ENCODE results near the gene CELF2.

The CELF2 gene

DNA sequence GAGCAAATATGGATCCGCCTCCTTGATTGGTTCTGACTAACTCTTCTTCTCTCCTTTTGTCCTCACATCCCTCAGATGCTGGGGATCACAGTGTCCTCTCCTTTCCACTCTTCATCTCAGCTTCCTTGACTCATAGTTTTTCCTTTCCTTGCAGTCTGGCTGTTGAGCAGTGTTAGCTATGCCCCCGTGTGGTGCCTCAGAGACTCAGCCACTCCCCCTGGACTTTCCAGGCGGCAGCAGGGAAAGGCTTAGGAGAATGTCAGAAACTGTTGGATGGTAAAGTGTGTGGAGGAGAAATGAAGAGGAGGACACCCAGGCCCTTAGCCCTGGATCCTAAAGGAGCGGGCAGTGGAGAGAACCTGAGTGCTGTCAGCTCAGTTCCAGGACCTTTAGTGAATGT, 267.5 kb downstream of the CELF2 start:
- DNase-seq = no peak

DNA sequence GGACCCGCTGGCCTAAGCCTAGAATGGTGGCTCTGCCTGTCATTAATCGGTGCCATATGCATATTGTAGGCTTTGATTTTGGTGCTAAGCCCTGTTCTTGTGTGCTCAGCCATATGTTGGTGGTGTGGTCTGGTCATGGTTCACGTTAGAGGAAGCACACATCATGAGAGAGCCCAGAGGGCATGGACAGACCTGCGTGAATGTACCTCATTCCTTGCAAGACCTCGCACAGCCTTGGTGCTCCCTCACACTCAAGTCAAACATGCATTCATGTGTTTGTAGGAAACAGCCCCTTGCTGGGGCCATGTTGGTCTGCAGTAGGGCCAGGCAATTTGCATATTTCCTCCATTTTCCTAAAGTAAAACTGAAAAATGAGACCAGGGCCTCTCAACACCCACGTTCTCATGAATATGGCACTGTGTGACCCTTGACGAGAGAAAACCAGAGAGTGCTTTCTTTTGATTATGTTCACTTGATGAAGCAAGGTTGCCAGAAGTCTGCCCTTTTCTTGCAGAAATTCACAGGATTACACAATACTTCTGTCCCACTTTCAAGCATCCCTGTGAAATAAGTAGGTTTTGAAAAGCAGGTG, 268.7 kb downstream of the CELF2 start:
- DNase-seq = no peak

DNA sequence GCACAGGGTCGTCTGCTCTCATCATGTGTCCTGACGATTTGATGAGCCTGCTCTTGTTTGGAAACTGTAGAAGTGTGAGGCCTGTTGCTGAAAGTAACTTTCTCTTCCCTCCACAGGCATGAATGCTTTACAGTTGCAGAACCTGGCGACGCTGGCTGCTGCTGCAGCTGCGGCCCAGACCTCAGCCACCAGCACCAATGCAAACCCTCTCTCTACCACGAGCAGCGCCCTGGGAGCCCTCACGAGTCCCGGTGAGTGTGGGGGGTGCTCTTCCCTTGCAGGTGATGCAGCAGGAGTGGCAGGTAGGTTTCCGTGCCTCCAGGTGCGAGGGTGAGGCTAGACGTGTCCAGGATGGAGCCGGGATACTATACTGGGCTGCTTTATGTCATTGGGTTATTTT, 270.6 kb downstream of the CELF2 start:
- no peak for DNase-seq

DNA sequence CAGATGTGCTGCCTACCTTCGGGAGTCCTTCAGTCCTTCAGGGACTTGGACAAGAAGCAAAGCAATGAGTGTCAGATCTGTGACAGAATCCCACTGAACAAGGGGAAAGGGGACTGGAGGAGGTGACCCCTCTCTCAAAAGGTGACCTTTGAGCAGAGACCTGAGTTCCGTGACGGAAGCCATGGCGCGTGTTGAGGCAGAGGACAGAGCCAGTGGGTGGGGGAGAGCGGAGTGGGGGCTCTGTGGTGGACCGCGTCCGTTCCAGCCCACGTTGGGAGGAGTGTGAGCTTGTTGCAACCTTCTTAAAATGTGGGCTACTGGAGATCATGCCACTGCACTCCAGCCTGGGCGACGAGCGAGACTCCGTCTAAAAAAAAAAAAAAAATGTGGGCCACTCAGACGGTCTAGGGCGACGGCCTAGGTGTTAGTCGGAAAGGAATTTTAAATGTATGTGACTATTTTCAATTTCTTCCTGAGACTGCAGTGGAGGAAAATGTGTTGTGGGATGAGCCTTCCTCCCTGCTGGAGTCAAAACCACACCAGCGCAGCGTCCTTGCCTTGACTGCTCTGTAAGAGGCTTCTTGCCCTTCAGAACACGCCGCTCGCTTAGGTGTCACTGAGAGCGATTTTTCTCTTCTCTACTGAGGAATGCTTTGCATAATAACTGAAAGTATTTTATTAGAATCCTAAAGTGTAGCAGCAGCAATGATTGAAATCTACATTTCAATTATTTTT, 272.7 kb downstream of the CELF2 start:
- DNase-seq = no peak

DNA sequence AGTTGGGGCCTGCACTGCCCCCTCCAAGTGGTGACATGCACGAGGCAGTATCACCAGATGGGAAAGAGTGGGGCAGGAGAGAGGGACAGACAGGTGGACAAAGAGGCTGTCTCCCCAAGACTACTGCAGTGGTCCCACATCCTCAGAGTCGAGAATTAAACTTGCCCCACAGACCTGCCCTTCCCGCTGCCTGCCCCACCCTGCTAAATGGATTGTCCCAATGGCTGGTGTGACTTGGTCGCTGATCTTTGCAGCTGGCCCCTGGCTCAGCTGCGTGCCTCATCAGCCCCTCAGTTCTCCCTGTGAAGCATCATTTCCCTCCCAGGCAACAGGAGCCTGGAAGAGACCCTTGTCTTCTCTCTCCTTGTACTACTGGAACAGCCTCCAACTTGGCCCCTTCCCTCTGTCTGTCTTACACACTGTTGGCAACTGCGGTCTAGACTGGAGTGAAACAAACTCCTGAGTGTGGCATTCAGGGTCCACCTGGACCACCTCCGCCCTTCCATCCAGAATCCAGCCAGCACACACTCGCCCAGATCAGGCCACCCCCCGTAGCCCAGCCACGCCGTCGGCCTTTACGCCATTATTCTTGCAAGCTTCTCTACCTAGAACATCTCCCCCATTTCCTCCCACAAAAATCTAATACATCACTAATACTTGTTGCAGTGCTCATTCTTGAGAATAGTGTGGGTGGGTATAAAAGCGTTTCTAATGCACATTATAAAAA, 275.1 kb downstream of the CELF2 start:
- no peak for DNase-seq

DNA sequence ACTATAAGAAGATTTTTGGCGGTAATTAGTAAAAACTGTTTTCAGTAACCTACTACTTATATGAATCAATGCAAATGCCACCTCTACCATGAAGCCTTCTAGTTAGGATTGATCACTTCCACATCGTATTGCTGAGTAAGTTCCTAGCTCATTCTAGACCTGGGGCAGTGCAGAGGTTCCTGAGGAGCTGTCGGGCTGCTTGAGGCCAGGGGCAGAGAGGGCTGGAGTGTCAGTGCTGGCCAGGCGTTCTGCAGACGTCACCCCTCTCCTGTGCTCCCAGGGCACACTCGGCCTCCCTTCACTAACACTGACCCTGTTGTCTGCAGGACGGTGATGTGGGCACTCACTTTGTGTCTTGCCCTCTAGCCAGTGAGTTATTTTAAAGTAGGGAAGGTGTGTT, 275.7 kb downstream of the CELF2 start:
- DNase-seq = no peak

DNA sequence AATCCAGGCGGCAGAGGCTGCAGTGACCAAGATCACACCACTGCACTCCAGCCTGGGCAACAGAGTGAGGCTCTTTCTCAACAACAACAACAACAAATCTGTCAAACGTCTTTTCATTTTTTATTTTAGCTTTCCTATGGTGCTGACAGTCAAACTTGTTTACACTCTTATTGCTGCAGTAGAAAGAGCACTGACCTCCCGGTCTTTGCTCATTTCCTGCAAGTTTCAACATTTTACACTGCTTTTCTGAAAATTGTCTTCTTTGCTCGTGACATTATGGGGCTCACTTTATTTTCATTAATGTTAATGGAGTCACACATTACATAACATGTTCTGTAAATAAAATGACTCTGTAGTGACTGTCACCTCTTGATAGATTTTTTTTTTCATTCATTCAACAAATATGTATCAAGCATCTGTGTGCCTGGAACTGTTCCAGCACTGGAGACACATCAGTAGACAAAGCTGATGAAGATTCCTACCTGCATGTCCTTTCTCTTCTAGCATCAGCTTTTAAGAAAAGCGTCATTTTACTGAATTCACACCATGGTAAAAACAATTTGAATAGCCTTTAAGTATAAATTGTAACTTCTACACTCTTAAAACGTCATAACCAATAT, 277.3 kb downstream of the CELF2 start:
- DNase-seq = no peak

DNA sequence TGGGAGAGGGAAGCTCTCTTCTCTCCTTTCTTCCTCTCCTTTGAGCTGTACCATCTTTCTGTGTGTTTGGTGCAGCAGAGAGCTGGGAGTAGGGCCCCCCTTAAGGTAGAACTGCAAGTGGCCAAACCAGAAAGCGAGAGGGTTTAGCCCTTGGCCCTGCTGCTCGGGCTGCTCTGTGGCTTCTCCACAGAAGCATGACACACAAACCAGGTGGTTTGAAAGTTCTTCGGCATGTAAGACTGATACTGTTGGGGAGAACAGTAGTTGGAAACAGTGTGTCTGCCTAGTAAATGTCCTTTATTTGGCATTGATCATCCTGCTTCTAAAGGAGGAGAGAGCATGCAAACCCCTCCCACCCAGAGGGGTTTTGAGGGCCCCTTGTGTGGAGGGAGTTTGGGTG, 277.8 kb downstream of the CELF2 start:
- no peak for DNase-seq

DNA sequence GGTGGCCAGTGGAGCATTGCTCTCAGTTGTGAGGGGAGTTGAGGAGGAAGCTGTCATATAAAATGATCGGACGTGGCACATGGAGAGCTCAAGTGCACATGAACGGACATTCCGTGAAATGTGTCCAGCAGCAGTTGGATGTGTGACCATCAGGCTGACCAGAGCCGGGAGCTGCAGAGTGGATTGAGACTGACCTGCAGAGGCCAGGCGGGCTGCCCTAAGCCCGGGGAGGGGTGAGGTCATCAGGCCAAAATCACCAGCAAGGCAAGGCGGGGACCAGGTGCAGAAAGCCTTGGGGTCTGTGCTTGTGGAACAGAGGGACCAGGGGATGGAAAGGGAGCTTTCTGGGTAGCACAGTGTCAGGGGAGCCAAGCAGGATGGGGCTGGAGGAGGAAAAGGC, 279.5 kb downstream of the CELF2 start:
- DNase-seq = no peak

DNA sequence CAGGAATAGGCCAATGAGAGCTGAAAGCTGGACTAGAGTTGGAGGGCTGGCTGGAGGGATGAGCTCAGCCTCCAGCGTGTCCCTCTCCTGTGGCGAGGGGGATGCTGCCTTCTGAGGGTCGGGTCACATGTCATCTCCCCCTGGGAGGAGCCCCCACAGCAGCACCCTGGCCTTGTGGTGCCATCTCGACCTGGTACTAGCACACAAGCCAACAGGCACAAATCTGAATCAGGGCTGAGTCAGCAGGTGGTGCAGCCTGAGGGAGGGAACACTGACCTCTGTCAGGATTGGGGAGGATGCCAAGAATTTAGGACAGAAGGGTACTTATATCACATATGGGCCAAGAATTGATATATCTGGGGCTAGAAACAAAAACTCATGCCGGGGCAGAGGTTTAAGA, 280.4 kb downstream of the CELF2 start:
- no peak for DNase-seq

DNA sequence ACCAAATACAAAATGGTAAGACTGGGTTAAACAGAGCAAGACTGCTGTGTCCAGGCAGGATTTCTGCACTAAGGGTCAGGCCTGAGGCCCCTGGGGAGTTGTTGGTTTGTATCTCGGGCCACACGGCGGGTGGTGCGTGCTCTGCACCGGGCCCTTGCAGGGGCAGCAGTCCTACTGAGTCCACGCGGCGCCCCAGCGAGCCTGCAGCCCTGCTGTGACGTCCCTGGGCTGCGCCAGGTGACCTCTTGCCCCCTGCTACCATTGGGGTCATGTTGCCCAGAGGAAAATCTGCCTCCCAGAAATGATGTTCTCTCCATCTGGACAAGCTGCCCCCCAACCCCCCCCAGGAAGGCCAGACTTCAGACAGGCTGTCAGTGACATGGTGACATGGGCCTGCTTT, 281.5 kb downstream of the CELF2 start:
- DNase-seq = no peak

DNA sequence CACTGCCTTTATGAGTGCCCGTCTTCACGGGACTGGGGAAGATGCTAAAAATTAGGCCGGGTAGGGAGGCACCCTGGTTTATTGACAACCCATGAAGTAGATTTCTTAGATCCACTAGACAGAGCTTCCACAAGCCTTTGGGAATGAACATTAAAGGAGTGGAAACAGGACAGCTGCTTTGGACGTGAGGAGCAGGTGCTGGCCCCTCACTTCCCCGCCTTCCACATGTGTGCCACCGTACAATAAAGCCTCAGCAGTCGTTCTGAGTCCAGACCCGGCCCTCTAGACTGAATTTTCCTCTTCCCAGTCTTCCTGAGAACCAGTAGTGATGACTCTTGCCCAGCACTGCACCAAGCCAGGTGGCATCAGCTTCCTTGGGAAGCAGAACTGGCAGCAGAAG, 282.4 kb downstream of the CELF2 start:
- no peak for DNase-seq

DNA sequence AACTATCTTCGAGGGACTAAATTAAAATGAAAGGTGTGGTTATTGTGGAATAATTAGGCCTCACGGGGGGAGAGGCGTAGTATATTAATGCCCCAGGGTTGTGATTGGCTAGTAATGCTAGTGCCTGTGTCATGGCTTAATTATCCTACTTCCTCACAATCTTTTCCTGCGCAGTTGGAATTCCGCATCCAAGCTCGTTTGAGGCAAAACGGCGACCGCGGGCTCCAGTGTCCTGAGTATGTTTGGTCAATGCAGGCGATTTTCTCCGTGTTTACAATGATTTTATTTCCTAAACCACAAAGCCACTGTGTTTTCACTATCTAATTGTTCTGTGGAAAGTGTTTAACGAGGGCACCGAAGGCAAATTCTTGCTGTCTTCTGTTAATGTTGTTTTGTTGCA, 282.9 kb downstream of the CELF2 start:
- no peak for DNase-seq

DNA sequence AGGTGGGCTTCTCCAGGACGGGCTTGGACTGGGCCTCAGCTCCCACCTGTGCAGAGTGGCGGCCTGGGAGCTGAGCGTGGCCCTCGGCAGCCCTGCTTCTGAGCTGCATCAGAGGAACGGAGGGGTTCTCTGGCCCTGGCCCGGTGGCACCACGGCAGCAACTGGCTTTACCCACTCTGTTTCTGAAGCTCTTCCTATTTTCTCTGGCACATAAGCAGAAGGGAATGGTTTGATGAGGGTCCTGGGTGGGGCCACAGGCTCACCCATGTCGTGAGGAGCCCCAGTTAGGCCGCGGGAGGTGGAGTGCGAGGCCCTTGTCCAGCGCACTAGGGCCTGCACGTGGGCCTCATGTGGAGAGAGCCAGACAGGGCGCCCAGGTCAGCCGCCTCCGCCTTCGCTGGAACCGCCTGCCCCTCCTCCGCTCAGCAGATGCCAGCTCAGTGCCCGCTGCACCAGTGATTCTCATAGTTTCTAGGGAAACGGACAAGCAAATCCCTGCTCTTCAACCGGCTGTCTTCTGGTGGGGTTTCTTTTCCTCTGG, 284.0 kb downstream of the CELF2 start:
- no peak for DNase-seq

DNA sequence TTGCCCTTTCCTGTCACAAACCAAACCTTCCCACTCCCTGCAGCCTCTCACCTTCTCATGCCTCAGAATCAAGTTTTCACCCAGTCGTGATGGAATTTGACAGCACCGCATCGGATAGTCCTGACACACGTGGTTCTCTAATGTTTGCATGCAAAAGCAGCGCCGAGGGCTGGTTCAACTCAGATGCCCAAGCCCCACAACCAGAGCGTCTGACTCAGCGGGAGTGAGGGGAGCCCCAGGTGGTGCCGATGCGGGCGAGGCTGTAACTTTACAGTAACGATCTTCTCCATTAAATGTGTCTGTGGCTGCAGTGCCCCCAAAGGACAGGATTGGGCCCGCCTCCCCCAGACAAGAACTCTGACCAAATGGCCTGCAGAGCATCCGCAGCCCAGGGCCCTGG, 284.5 kb downstream of the CELF2 start:
- no peak for DNase-seq

DNA sequence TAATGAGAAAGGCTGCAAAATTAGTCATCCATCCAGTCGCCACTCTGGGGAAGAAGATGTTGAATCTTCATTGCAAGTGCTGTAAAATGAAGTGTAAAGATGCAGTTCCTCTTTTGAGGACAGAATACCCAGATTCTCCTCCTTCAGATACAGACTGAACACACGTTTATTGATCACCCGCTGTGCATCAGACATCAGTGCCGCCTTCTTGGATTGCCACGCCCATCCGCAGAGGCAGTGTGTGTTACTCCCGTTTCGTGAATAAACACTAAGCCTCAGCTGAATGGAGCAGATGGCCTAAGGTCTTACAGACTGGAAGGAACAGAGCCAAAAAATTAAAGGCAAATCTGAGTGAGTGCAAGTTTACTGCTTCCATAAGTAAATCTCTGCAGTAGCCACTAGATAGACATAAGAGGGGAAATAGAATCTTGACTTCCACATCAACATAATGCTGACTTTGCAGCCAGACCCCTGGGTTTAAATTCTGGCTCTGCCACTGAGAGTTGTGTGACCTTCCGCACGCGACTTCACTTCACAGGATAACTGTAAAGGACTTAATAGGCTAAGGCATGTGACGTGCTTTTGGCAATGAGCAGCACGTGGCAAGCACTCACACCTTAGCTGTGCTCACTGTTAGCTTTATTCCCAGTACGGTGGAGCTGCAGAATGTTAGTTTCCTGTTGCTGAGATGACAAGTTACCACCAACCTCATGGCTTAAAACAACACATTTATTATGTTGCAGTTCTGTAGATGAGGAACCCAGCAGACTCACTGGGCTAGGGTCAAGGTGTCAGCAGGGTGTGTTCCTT, 285.9 kb downstream of the CELF2 start:
- no peak for DNase-seq

DNA sequence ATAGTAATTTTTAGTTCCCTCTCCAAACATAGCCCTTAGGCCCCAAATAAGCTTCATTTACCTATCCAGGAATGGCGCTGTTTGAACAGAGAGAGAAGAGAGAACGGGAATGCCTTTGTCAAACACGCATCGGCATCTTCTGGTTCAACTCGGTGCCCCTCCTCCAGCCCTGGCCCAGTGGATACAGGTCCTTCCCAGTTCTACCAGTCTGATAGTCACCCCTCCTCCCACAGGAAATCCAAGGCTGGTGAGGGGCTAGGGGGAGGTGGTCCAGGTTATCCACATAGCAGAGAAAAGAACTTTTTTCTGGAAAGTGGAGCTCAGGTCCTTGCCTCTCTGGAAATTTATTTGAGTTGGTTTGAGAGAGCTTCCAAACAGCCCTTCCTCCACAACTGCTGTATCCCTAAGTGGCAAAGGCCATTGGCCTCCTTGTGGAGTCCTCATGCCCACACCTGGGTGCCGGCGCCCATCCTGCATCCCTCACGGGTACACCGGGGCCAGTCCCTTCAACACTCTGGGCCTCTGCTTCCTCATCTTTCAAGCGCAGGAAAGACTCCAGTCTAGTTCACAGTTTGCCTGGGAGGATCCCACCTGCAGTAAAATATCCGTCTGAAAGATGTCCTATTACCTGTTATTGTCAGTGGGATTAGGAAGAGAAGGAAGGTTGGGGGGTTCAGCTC, 287.4 kb downstream of the CELF2 start:
- DNase-seq = no peak

DNA sequence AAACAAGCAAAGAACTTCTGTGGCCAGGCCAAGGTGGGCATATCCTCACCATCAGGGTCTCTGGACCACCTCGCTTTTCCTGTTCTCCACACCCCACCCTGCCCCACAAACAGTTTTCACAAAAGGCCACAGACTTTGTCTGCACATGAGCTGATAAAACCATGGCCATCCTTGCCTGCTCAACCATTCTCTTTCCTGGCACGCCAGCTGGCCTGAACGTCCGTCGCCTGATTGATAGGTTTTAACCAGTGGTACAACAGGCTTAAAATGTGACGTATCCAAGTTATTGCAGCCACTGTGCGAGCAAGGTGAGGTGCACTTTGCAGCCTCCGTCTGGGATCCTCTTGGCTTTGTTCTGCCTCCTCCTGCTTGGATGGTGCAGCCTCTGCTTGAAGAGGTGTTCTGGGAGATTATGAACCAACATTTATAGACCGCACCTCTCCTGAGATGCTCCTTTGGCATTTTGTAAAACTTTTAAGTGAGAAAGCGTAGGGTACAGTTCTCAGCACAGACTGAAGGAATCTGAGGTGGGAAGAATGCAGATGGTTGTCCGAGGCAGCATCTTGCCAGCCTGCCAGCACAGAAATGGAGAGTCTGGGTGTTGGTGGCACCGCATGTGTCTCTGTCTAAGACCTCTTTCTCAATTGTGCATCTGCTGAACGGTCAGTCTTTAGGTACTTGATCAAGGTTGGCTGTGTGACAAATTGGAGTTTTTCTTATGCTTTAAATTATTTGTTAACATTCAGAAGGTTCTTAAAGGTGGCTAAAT, 288.3 kb downstream of the CELF2 start:
- DNase-seq = no peak

DNA sequence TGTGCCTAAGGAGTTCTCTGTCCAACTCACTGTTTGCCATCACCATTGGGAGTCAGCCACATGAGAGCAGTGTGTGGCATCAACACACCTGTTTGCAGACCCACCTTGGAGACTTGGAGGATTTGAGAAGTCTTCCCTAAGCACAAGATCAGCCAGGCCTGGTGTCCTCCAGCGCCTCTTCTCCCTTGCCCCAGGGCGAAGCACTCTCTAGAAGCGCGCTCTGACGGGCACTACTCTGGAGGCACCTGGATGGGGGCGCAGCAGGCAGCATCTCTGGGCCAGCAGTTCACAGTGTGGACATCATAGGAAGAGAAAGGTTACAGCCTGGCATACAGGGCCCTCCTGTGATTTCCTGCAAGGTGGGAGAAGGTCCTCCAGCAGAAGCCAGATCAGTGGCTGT, 289.3 kb downstream of the CELF2 start:
- DNase-seq = no peak

DNA sequence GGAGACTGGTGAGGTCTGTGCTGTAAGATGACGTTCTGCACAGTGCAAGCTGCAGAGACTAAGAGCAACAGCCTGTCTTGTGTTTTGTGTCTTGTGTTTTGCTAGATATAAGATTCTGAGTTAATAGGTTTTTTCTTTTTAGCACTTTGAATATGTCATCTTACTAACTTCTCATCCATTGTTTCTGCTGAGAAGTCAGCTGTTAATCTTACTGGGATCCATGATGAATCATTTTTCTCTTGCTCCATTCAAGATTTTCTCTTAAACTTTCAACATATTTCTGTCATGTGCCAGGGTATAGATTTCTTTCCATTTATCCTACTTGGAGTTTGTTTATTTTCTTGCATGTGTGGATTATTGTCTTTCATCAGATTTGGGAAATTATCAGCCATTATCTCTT, 290.3 kb downstream of the CELF2 start:
- no peak for DNase-seq

DNA sequence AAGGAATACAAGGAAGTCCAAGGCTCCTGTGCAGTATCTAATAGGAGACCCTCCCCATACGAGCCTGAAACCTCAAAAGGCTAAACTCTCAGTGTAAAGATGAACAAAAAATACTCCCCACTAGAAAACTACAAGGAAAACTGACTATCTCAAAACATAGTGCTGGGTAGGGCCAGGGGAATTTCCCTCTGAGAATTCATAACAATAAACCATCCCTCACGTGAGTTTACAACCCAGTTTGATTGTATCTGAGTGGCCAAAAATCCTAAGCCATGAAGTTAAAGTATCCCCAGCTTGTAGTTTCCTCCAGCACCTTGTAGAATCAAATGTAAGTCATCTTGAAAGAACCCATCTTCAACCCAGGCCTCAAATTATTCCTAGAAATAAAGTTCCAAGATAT, 293.4 kb downstream of the CELF2 start:
- DNase-seq = no peak
